DLD1 (cell line): ENCODE data around the gene COL27A1.
"Not testable (repeated sequence)": the region's sequence is repeated elsewhere in the genome, so short reads cannot be mapped to it uniquely, and the experiment has no call there.

Source experiments
- in situ Hi-C: cut with HindIII; loops from 2 replicates; pipeline ENCODE4 v1.10.0; 2017; ENCODE audit warnings: low sequenced_read_pairs

Gene COL27A1

DNA sequence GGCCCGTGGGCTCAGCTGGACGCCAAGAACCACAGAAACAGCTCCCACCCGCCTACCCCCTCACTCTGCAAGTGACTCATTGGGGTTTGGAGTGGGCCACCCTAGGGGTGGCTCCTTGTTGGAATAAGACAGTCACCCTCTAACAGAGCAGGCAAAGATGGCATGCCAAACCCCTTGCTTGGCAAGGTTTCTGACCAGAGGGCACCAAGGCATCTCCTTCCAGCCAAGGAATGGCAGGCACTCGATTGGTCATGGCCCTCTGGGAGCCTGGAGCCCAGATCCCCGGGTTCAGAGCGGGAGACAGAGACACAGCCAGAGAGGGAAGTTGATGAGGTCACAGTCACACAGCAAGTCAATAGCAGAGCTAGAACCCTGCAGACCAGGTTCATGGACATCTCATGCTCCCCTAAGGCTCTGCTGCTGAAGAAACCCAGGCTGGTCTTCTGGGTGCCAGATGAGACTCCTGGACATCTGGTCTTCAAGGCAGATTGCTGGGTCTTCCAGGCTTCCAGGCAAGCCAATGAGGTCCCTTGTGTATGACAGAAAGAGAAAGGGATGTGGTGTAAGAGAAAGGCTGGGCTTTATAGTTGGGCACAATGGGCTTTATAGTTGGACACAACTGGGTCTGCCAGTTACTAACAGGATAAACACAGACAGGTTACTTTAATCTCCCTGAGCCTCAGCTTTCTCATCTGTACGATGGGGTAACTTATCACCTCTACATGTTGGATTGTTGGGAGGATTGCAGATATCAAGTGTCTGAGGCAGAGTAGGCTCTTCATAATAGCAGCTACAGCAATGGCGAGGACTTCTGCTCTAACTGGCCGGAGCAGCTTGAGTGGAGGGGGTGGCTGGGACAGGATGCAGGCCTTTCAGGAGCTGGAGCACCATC is 33.0 kb upstream of the COL27A1 start:
- in situ Hi-C loops = no loop called here

DNA sequence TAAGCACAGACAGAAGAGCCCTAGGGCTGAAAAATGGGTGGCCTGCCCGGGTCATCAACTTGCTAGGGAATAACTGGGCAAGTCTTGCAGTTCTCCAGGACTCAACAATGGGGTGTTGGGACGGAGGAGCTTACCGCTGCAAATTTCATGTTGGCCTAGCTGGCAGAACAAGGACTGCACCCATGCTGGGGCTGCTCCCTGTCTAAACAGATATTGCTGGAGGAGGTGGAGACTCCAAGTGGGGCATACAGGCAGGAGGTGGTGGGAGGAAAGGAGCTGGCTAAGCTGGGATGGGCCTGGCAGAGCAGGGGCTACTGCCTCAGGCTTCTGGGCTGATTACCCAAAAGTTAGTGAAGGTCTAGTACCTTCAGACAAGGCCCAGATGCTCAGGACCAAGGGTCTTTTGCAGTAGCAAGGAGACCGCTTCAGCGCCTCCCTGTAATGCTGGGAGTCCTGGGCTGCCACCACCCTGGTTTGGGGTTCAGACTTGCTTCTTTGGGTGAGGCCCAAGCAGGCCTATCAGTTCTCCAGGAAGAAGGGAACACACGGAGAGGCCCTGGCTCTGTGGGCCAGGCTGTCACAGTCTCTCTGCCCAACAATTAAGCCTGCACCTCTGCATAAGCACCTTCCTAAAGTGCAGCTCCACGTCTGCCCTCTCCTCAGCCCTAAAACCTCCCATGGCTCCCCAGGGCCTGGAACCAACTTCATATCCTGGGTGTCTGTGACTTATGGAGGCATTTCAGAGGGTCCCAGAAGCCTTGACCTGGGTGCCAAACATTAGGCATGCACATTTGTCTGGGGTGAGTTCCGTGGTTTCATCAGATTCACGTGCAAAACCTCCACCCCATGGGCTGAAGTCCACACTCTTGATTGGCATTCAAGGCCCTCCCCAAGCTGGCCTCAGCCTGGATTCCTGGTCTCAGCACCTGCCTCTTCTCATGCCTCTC is 32.0 kb upstream of the COL27A1 start:
- in situ Hi-C loops = no loop called here

DNA sequence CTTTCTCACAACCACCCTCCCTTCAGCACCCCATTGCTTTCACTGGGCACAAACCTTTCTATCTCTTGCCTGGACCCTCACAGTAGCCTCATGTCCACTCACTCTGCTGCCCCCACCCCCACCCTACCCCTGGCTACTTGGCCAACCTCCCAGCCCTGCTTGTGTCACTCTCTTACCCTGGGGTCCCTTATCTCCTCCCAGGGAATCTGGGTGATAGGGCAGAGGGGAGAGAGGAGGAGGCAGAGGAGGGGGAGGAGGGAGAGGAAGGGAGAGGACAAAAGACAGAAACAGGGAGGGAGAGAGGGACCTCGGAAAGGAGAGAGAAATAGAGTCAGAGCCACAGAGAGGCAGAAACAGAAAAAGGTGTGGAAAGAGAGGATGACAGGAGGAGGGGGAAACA is 31.2 kb upstream of the COL27A1 start:
- in situ Hi-C loops = no loop called here

DNA sequence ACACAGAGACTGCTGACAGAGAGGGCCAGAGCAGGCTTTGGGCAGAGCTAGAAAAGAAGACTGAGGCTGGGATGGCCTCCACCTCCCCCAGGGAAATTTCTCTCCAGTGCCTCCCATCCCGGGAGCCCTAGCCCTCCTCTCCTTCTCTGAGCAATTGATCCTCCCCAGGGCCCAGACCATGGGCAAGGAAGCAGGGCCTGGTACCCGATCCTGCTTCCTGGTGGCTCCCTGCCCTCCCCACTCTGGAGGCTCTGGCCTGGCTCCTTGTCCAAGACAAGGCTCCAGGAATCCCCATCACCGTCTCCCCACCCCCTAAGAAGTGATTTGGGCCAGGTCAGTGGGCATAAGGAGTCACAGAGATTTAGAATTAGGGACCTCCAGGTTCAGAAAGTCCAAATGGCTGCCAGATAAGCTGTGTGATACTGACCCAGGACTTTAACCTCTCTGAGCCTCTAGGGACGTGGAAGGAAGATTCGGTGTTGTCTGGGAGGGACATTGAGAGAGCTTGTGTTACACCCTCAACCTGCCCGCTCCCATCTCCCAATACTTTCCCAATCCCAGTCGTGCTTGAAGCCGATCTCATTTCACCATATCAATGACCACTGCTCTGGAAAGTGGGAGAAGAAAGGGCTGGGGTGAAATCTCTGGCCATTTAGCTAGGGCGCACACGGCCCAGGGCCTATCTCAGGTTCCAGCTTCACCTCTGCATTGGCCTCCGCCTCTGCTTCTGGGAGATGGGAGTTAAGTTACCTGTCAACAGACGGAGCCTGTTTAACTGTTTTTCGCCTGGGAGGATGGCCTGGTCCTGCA is 30.5 kb upstream of the COL27A1 start:
- in situ Hi-C loops = no loop called here

DNA sequence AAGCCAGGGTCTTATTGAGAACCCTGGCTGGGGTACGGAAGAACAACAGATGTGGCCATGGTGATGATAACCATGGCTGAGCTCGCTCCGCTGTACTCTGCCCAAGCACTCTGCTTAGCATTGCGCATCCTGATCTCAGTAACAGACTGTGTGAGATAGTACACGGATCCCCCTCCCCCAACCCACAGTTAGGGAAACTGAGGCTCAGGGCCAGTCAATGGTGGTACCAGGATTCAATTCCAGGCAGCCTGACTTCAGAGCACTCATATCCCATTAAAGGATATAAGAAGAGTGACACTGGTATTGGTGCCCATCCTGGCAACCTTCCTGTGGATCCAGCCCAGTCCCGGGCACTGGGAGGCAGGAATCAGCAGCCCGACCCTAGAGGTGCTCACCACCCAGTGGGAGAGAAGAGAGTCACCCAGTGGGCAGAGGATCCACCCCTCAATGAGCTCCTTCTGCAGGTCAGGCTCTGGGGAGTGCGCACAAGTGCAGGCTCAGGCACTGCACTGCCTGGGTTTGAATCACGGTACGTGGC is 29.8 kb upstream of the COL27A1 start:
- in situ Hi-C loops = no loop called here

DNA sequence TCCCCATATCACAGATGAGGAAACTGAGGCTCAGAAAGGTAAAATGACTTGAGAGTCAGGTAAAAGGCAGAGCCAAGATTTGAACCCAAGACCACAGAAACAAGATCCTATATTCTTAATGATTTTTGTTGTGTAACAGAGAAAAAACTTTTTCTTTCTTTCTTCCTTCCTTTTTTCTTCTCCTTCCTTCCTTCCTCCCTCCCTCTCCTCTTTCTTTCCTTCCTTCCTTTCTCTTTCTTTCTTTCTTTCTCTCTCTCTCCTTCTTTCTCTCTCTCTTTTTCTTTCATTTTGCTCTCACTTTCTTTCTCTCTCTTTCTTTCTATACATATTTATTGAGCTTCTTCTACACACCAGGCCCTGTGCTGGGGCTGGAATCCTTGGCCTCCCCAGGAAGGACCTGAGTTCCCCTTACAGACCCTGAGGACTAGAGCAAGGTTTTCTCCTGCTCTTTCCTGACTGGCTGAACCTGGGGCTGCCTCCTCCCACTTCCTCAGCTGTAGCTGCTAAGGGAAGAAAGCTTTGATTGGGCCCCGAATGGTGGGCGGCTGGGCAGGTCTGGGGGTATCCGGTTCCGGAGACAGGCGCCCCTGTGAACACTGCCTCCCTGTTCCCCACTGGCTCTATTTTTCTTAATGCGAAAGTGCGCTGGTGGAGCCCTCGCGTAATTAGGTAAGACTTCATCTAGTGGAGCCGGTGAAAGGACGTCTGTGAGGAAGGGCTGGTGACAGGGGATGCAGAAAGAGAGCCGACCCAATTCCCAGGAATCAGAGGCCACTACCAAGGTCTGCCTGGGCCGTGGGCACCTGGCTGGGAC is 28.9 kb upstream of the COL27A1 start:
- in situ Hi-C loops = no loop called here

DNA sequence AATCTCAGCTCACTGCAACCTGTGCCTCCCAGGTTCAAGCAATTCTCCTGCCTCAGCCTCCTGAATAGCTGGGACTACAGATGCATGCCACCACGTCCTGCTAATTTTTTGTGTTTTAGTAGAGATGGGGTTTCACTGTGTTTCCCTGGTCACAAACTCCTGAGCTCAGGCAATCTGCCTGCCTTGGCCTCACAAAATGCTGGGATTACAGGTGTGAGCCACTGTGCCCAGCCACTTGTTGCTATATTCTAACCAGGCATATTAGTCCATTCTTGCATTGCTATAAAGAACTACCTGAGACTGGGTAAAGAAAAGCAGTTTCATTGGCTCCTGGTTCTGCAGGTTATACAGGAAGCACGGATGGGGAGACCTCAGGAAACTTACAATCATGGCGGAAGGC is 26.6 kb upstream of the COL27A1 start:
- in situ Hi-C loops = not testable (repeated sequence)

DNA sequence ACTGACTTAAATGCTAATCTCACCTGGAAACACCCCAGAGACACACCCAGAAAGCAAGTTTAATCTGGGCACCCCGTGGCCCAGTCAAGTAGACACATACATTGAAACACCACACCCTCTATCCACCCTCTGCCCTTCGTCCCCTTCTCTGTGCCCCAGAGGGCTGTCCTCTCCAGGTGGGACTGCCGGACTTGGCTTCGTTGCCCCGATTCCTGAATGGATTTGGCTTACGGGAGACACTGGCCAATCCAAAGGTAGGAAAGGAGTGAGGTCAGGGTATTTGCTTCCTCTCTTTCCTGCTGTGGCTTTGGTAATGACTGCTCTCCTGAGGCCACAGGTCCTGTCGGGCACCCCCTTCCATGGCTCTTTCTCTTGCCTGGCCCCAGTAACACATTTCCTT is 25.2 kb upstream of the COL27A1 start:
- in situ Hi-C loops = no loop called here

DNA sequence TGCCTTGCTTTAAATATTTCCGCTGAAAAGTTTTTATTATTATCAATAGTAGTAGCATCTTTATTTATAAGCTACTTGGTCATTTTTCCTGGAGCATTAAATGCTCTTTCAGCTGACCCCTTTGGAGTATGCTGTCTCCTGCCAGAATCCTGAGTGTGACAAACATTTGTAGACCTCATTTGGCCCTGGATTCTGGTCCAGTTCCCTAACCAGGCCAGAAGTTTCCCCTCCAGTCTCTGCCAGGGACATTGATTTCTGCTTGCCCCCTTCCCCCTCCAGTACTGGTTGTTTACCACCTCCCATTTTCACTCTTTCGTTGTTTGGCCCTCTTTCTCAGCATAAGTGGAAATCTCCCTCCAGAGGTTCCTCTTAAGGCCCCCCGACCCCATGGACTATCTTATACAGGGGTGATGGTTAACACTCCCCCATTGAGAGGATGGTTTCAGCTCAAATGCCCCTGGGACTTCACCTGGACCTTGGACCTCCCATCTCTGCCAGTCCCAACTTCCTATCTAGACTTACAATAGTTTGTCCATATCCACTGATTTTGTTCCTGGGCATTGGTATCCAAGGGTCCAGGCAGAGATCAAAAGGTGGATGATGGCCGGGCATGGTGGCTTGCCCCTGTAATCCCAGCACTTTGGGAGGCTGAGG is 24.6 kb upstream of the COL27A1 start:
- in situ Hi-C loops = no loop called here

DNA sequence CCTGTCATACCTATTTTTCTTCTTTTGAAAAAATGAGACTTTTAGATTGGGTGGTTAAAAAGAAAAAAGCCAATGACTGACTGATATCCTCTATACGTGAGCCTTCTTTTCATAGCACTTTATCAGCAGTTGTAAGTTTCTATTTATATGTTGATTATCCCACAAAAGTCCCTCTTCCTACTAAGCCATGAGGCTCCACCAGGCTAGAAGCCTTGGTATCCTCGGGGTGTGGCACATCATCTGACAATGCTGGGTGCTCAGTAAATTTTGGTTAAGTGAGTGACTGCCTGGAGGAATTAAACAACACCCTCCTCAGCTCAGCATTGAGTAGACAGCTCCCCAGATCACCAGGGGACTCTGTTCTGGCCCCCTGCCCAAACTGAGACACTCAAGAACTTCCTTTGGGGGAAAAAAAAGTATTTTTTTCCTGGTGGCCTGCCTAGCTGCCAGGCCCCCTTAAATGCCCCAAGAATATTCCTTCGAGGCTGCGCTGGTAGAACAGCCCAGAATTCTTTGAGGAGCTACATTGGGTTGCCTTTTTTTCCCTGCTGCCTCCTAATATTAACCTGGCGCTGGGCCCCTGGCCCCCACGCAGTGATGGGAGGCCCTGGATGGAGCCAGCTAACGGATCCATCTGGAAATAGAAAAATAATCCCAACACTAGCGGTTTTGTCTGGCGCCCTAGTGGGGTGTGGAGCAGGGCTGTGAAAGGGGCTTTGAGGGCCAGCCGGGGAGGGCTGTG is 23.4 kb upstream of the COL27A1 start:
- in situ Hi-C loops = no loop called here

DNA sequence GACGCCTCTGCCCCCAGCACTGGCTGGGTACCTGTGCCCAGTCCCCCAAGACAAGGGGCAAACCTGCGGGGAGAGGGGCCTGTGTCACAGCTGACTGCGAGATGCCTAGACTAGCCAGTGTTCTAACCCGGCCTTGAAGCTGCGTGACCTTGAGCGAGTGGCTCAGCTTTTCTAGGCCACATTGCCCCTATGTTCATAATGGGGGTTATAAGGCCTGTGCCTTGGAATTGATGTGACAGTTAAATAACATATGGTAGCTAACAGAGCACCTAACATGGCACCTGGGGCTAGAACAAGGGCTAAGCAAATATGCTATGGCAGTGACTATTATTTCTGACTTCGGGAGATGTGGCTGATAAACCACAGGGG is 22.8 kb upstream of the COL27A1 start:
- in situ Hi-C loops = no loop called here

DNA sequence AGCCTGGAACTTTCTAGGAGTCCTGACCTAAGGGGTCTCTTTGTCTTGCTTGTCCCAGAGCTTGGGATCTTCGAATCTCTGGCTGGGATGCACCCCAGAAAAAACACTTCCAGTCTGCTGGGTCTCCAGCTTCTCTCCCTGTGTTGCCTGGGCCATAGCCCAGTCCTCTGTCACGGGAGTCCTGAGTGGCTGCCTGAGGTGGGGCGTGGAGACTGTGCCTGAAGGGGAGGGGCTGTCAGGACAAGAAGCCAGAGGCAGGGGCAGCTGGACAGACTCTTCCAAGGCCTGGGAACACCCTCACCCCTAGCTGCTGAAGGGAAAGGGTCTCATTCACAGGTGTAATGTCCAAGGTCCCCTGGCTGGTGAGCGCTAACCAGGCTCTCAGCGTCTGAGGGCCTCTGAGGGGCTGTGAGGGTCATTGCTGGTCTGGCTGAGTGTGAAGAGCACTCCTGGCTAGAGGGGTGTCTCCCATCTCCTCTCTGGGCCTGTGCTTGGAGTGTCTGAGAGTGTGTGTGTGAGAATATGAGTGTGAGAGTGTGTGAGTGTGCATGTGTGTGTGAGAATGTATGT is 20.4 kb upstream of the COL27A1 start:
- in situ Hi-C loops = no loop called here

DNA sequence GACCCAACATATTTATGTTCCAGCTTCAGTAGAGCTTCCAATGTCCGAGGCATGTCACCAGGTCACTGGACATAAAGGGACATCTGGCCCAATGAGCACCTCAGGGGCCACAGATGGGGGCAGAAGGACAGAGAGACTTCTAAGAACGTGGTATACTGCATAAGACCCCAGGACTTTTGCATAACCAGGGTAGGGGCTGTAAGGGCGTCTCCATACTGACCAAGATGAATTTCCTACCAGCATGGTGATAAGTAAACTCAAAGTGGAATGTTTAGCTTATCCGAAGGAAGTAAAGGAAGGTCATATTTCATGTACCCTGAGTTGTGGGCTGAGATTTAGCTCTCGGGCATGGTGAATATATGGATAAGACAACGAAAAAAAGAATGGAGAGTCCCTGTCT is 17.5 kb upstream of the COL27A1 start:
- in situ Hi-C loops = no loop called here

DNA sequence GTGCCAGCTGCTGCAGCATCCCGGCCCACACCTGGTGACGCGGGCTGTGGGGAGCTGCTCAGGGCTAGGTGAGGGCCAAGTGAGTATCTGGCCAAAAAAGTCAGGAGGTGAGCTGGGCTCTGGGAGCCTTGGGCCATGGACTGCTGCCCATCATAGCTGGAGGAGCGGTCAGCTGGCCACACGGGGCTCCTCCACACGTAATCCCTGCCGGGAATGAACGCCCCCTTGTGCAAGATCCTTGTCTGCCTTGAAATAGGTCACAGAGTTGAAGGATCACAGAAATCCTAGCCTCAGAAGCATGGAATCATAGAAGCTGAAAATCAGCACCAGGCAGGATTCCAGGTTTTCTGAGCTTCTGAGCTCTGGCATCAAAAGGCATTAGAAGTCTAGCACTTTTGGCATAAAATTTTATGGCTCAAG is 16.8 kb upstream of the COL27A1 start:
- in situ Hi-C loops = no loop called here

DNA sequence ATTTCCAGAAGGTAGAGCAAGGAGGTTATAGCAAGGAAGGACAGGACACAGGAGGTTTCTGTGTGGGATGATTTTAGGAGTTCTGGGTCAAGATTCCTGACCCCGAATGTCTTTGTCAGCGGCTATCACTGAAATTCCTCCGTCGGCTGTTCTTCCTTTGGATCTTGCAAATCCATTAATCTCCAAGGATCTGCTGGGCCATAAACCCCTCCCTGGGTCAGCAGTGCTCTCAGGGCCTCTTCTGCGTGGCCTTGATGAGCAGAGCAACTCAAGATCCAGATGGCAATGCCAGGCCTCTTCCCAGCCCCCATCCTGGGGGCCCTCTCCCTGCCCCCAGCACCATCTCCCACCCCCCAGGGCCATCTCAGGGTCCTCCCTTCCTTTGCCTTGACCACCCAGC is 16.3 kb upstream of the COL27A1 start:
- in situ Hi-C loops = no loop called here

DNA sequence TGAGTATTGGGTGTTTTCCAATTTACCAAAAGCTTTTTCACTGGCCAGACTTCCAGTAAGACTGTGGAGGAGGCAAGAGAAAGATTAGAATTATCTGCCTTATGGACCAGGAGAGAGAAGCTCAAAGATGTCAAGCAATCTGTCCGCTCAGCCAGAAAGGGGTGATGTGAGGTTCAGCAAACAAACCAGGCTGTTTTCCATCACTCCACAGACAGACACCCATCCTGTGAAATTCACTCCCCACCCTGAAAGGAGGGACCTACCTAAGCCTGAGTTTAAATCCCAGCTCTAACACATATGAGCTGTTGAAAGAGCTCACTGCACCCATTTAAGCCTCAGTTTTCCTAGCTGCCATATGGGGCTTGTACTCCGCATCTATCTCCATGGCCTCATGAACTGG is 14.9 kb upstream of the COL27A1 start:
- in situ Hi-C loops = no loop called here

DNA sequence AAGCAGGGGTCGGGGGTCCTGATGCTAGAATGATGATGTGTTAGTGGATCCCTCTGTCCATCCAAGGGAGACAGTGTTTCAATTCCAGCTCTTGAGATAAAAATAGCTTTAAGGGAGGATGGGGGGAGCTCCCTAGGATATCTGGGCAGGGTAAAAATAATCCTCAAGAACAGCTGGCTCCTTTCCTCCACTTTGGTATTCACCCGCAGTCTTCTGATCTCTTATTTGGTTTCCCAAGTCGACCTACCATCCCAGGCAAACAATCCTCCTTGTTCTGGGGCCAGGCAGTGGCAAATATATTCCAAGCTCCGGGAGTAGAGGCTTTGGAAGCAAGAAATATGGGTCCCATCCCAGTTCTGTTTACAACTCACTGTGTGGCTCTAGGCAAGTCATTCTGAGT is 14.5 kb upstream of the COL27A1 start:
- in situ Hi-C loops = no loop called here
